K562 (cell line): Measurements from ENCODE around the gene BLM. TPM values are rescaled to one million over a fixed set of nuclear protein-coding genes. Genes with fewer than 3 reads are reported as not detected.
A peak's percentile ranks its signal among the peaks of the same experiment; 100 is the strongest.

Experiments
- ATAC-seq: fragments of 200-7000 bp; cut with Tn5 transposase; 3 replicates; pipeline ENCODE4 v1.9.1; 2020; ENCODE audit warnings: moderate library complexity
- BruUV-seq: library from RNA; stranded (reverse); fragments of 400-500 nt; replicated peaks from 2 replicates; lab custom pipeline; 2021; lab: Mats Ljungman, UMichigan
- CTCF ChIA-PET: fragments of 300-600 bp; formaldehyde crosslinking; extraction: SDS; loops from one replicate; lab custom pipeline; 2021; ENCODE audit warnings: low intra/inter-chr PET ratio; lab: Yijun Ruan, JAX
- POLR2A ChIA-PET: fragments of 300-600, 350-650 bp; sonication (Branson Sonifier 250); formaldehyde crosslinking; extraction: SDS; loops from one replicate; lab custom pipeline; 2021; ENCODE audit warnings: antibody characterized with exemption, inconsistent platforms; lab: Yijun Ruan, JAX
- DNase-seq, 4 experiments: peaks; one replicate each; pipeline versions ENCODE4 v3.0.0 to v3.0.0-alpha.2; 2011 to 2018; ENCODE audit warnings: low spot score in 3 of 4, mixed read lengths in 3 of 4; ENCODE audit errors: extremely low read depth in 1 of 4
- FAIRE-seq: peaks from 2 replicates; lab custom pipeline; 2011; peaks lifted over from hg19 to GRCh38; lab: Jason Lieb, UNC
- H2AFZ ChIP-seq: 2 replicates; pipeline ENCODE4 v1.6.0; 2011; ENCODE audit warnings: low read depth, low read length, control low read depth, inconsistent platforms
- H3K27ac ChIP-seq: fragments of 200-600 bp; 3 replicates; pipeline ENCODE4 v1.8.0; 2011; ENCODE audit warnings: low read depth, mild to moderate bottlenecking, control low read depth, inconsistent platforms, low read length, moderate library complexity, mixed read lengths; ENCODE audit errors: extremely low read depth
- H3K27me3 ChIP-seq, 2 experiments: fragments of 300-600 bp in 1 of 2; 2 replicates in 1 of 2; 3 replicates in 1 of 2; pipeline versions ENCODE4 v1.6.0 to v1.8.0; 2011; ENCODE audit warnings: inconsistent platforms in 2 of 2, low read length in 2 of 2, mild to moderate bottlenecking in 1 of 2, mixed read lengths in 1 of 2, moderate library complexity in 1 of 2; ENCODE audit not compliant: control insufficient read depth in 2 of 2, insufficient read depth in 2 of 2
- H3K36me3 ChIP-seq: fragments of 300-600 bp; 3 replicates; pipeline ENCODE4 v1.8.0; 2011; ENCODE audit warnings: mild to moderate bottlenecking, low read length, inconsistent platforms; ENCODE audit not compliant: control insufficient read depth, insufficient read depth
- H3K4me1 ChIP-seq, 2 experiments: fragments of 200-600 bp in 1 of 2; replicated peaks in 1 of 2; 2 replicates in 1 of 2; 3 replicates in 1 of 2; pipeline versions ENCODE4 v1.5.1 to v1.8.0; 2011; ENCODE audit warnings: inconsistent platforms in 2 of 2, low read length in 2 of 2, mild to moderate bottlenecking in 1 of 2, mixed read lengths in 1 of 2, moderate library complexity in 1 of 2; ENCODE audit not compliant: control insufficient read depth in 2 of 2, insufficient read depth in 2 of 2
- H3K4me2 ChIP-seq: 2 replicates; pipeline ENCODE4 v1.6.1; 2011; ENCODE audit warnings: low read length, control low read depth, inconsistent platforms, mixed read lengths; ENCODE audit not compliant: insufficient read depth
- H3K4me3 ChIP-seq: fragments of 200-600 bp; sonication (generic), shearing (Covaris generic); 2 replicates; pipeline ENCODE4 v1.5.1; 2016; ENCODE audit warnings: control low read depth, inconsistent platforms
- H3K79me2 ChIP-seq: fragments of 200-600 bp; 3 replicates; pipeline ENCODE4 v1.8.0; 2011; ENCODE audit warnings: low read length, inconsistent platforms; ENCODE audit not compliant: control insufficient read depth, insufficient read depth
- H3K9ac ChIP-seq, 2 experiments: 2 replicates each; pipeline versions ENCODE4 v1.6.0 to v1.6.1; 2011; ENCODE audit warnings: low read depth in 2 of 2, low read length in 2 of 2, control low read depth in 1 of 2, inconsistent platforms in 1 of 2, mild to moderate bottlenecking in 1 of 2, mixed read lengths in 1 of 2; ENCODE audit not compliant: insufficient read depth in 1 of 2
- H3K9me1 ChIP-seq: one replicate; pipeline ENCODE4 v1.6.0; 2011; ENCODE audit warnings: inconsistent platforms, mild to moderate bottlenecking, low read length, moderate library complexity; ENCODE audit not compliant: control insufficient read depth, insufficient read depth
- H3K9me3 ChIP-seq: replicated peaks from 2 replicates; pipeline ENCODE4 v1.5.1; 2011; ENCODE audit warnings: low read depth, low read length, inconsistent platforms; ENCODE audit not compliant: control insufficient read depth, insufficient read depth
- H4K20me1 ChIP-seq: replicated peaks from 2 replicates; pipeline ENCODE4 v1.6.1; 2011; ENCODE audit warnings: low read length, inconsistent platforms, mixed read lengths; ENCODE audit not compliant: control insufficient read depth, insufficient read depth
- ATF7 ChIP-seq: fragments of 450-650 bp; IDR thresholded peaks from 2 replicates; pipeline ENCODE4 v1.7.1; 2014; ENCODE audit warnings: mild to moderate bottlenecking, moderate library complexity
- BCL6 ChIP-seq: fragments of 250-450 bp; sonication (Bioruptor Pico); IDR thresholded peaks from 2 replicates; pipeline ENCODE4 v1.4.0; 2020
- HDAC8 ChIP-seq: fragments of 450-650 bp; IDR thresholded peaks from 2 replicates; pipeline ENCODE4 v1.6.1; 2016; ENCODE audit warnings: mild to moderate bottlenecking, missing genetic modification characterization, moderate library complexity, missing compliant biosample characterization
- ILK ChIP-seq: fragments of 450-650 bp; IDR thresholded peaks from 2 replicates; pipeline ENCODE4 v1.6.1; 2016; ENCODE audit warnings: missing genetic modification characterization, low read depth, mild to moderate bottlenecking, missing compliant biosample characterization, moderate library complexity, borderline replicate concordance
- PHB2 ChIP-seq: fragments of 450-650 bp; IDR thresholded peaks from 2 replicates; pipeline ENCODE4 v1.6.1; 2017; ENCODE audit warnings: low read depth
- SLC30A9 ChIP-seq: fragments of 250-450 bp; sonication (Bioruptor Pico); IDR thresholded peaks from 2 replicates; pipeline ENCODE4 v1.8.0; 2022; ENCODE audit warnings: mild to moderate bottlenecking, moderate library complexity
- ZNF133 ChIP-seq: fragments of 250-450 bp; sonication (Bioruptor Pico); IDR thresholded peaks from 2 replicates; pipeline ENCODE4 v1.4.0; 2020; ENCODE audit warnings: mild to moderate bottlenecking
- WGBS: fragments of 100-300 bp; shearing (Covaris generic); methylation state at CpG from one replicate; pipeline ENCODE4 v1.1.6; 2016; ENCODE audit warnings: low coverage, mixed read lengths; ENCODE audit not compliant: insufficient coverage; ENCODE audit errors: missing lambda C conversion rate; 5-methylcytosine and 5-hydroxymethylcytosine counted together
- in situ Hi-C: fragments of 300-500 bp; cut with MboI; formaldehyde crosslinking; loops from 4 replicates; pipeline ENCODE4 v1.15.0; 2018; ENCODE audit warnings: inconsistent platforms, mixed read lengths
- intact Hi-C: fragments of 100-400 bp; cut with micrococcal nuclease; formaldehyde crosslinking; loops from 2 replicates; pipeline ENCODE4 v1.14.2; 2022
- polyA plus RNA-seq, 8 experiments: library from polyadenylated mRNA; depleted of rRNA in 4 of 8; stranded (reverse) in 5 of 8; unstranded in 3 of 8; fragments of >200 nt; fragmentation: Nextera tagmentation in 2 of 8; fragmentation: Illumina TruSeq in 1 of 8; extraction: Ambion mirVana in 2 of 8; extraction: Trizol in 1 of 8; gene quantifications; 2 replicates each; pipeline versions ENCODE4 v1.2.1 to v1.2.3, GENCODE V29; 2011 to 2014; ENCODE audit warnings: inconsistent platforms in 1 of 8, missing spikeins in 1 of 8
- total RNA-seq, 7 experiments: library from RNA; depleted of rRNA in 6 of 7; stranded (reverse); fragments of >200 nt in 6 of 7; fragmentation: Illumina TruSeq in 2 of 7; extraction: Trizol in 2 of 7; gene quantifications; 2 replicates each; pipeline versions ENCODE4 v1.2.1 to v1.2.3, GENCODE V29; 2011 to 2021; ENCODE audit warnings: low replicate concordance in 1 of 7
- TF ChIP-seq, protein P1 (sequence below): fragments of 450-650 bp; IDR thresholded peaks from 2 replicates; pipeline ENCODE4 v1.6.1; 2016; ENCODE audit warnings: missing biosample characterization, missing genetic modification characterization

Gene BLM
- total and polyA plus RNA-seq, 9 of the 15 experiments (the other 6 are each of a cell fraction or from before 2014, with no cell fraction given): 21.0 to 56.0 (median 43.9) TPM

GRCh38 chr15:90711418-90711824 lies 5.7 kb upstream of the BLM start:
- Histone ChIP-seq H3K79me2 (peaks cover 4% of the 10 kb centered on the region; the same call in 2 of the 3 replicates), H3K4me3 (no peak overlapping the region), H3K4me2 (no peak overlapping the region), H4K20me1 (no peaks in the 10 kb centered on the region), H3K4me1 (peaks cover 3 to 5% of the 10 kb centered on the region in 2 experiments; a peak in 1 of 5 replicates), H3K9ac (peak overlapping the region in 1 of 2 experiments; percentile 2; a peak in 1 of 4 replicates), H3K9me1 (no peaks in the 10 kb centered on the region), H3K27me3 (no peaks in the 10 kb centered on the region), H3K9me3 (no peaks in the 10 kb centered on the region), H3K27ac (no peak overlapping the region), H2AFZ (no peak overlapping the region), H3K36me3 (no peaks in the 10 kb centered on the region; the same call in 2 of the 3 replicates)
- DNase-seq (no peak), ATAC-seq (no peak), FAIRE-seq (no peak)
- WGBS: 13% methylated on average over 2 of the region's 2 CpGs
- no TSS peak for BruUV-seq
- ChIA-PET CTCF (no interaction called here), POLR2A (no interaction called here)
- TF ChIP-seq ZNF133 (CRISPR knock-in tag): no peak
- no peak for TF ChIP-seq ILK
- no peak for TF ChIP-seq BCL6
- no peak for TF ChIP-seq PHB2
- in situ Hi-C loops (no loop called here), intact Hi-C loops (no loop called here)

DNA sequence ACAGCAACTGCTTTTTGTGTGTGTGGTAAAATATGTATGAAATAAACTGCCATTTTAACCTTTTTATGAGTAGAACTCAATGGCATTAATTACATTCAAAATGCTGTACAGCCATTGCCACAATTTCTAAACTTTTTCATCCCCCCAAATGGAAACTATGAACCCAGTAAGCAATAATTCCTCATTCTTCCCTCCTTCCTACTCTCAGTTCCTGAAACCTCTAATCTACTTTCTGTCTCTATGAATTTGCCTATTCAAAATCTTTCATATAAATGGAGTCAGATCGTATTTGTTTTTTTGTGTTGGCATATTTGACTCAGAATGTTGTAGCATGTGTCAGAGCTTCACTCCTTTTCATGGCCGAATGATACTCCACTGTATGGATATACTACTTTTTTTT lies 5.3 kb upstream of the BLM start:
- Histone ChIP-seq H3K4me2 (no peak overlapping the region), H3K27ac (no peak overlapping the region), H3K9me1 (no peaks in the 10 kb centered on the region), H3K27me3 (no peaks in the 10 kb centered on the region), H3K9ac (no peak overlapping the region), H3K9me3 (no peaks in the 10 kb centered on the region), H3K4me1 (peaks cover 3 to 5% of the 10 kb centered on the region in 2 experiments; a peak in 1 of 5 replicates), H3K79me2 (peaks cover 8% of the 10 kb centered on the region; the same call in 2 of the 3 replicates), H3K4me3 (no peak overlapping the region), H4K20me1 (no peaks in the 10 kb centered on the region), H3K36me3 (no peaks in the 10 kb centered on the region; the same call in 2 of the 3 replicates), H2AFZ (no peak overlapping the region)
- FAIRE-seq (no peak), DNase-seq (no peak), ATAC-seq (no peak)
- BruUV-seq: no TSS peak
- intact Hi-C loops (no loop called here), in situ Hi-C loops (no loop called here)
- POLR2A ChIA-PET: no interaction called here
- CTCF ChIA-PET: no interaction called here
- TF ChIP-seq ATF7: no peak
- TF ChIP-seq, protein P1, sequence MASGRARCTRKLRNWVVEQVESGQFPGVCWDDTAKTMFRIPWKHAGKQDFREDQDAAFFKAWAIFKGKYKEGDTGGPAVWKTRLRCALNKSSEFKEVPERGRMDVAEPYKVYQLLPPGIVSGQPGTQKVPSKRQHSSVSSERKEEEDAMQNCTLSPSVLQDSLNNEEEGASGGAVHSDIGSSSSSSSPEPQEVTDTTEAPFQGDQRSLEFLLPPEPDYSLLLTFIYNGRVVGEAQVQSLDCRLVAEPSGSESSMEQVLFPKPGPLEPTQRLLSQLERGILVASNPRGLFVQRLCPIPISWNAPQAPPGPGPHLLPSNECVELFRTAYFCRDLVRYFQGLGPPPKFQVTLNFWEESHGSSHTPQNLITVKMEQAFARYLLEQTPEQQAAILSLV (tag): no peak
- TF ChIP-seq SLC30A9 (CRISPR knock-in tag): no peak
- TF ChIP-seq HDAC8: no peak
- WGBS: 39% methylated on average over 2 of the region's 2 CpGs
